Activated CD4-positive, alpha-beta T cell treated with anti-CD3 and anti-CD28 coated beads, Interleukin-2, amount 50 U/mL, for 48 hours (primary cell): Measurements from ENCODE around the gene ALKBH4.
A peak's percentile ranks its signal among the peaks of the same experiment; 100 is the strongest.
"Not testable (repeated sequence)": the region's sequence is repeated elsewhere in the genome, so short reads cannot be mapped to it uniquely, and the experiment has no call there.

Experiments
- DNase-seq, 2 experiments: peaks; one replicate each; pipeline ENCODE4 v3.0.0-alpha.2; 2020

ALKBH4 gene

GRCh38 chr7:102474736-102475435, 10.2 kb upstream of the ALKBH4 start:
- not testable (repeated sequence) for DNase-seq

- not testable (repeated sequence) for DNase-seq
Observed at GRCh38 chr7:102474116-102474515, 9.5 kb upstream of the ALKBH4 start.

GRCh38 chr7:102473271-102473991, 8.8 kb upstream of the ALKBH4 start:
- DNase-seq, result peak in 1 of 2 experiments; percentile 1

- DNase-seq, result no peak
Observed at GRCh38 chr7:102472126-102473041, 7.7 kb upstream of the ALKBH4 start.

GRCh38 chr7:102471791-102472125, 7.1 kb upstream of the ALKBH4 start:
- DNase-seq, result no peak

GRCh38 chr7:102469972-102470825, 5.5 kb upstream of the ALKBH4 start:
- DNase-seq, result no peak

- no peak for DNase-seq
Observed at GRCh38 chr7:102469351-102469971, 4.8 kb upstream of the ALKBH4 start.

GRCh38 chr7:102468478-102469350, 4.1 kb upstream of the ALKBH4 start:
- DNase-seq, result no peak

GRCh38 chr7:102467581-102468477, 3.2 kb upstream of the ALKBH4 start:
- no peak for DNase-seq

GRCh38 chr7:102466097-102466496, 1.4 kb upstream of the ALKBH4 start:
- no peak for DNase-seq

- DNase-seq, result peak in 1 of 2 experiments; percentile 20
Observed at GRCh38 chr7:102463841-102464576, 654 bp downstream of the ALKBH4 start.

- DNase-seq, result no peak
Observed at GRCh38 chr7:102460467-102460866, 4.2 kb downstream of the ALKBH4 start.

GRCh38 chr7:102459221-102459844, 5.3 kb downstream of the ALKBH4 start:
- no peak for DNase-seq

GRCh38 chr7:102457352-102457924, 7.2 kb downstream of the ALKBH4 start:
- DNase-seq, result no peak

- no peak for DNase-seq
Observed at GRCh38 chr7:102456327-102456726, 8.3 kb downstream of the ALKBH4 start.

- DNase-seq, result no peak
Observed at GRCh38 chr7:102455596-102455995, 9.1 kb downstream of the ALKBH4 start.

GRCh38 chr7:102454932-102455331, 9.7 kb downstream of the ALKBH4 start:
- not testable (repeated sequence) for DNase-seq

GRCh38 chr7:102454468-102454867, 10.2 kb downstream of the ALKBH4 start:
- no peak for DNase-seq
